Keratinocyte (primary cell): ENCODE measurements around the gene SCEL. TPM values are rescaled to one million over a fixed set of nuclear protein-coding genes. Genes with fewer than 3 reads are reported as not detected.

ENCODE experiments used
- DNase-seq: peaks from one replicate; pipeline ENCODE4 v3.0.0-alpha.2; 2011; ENCODE audit warnings: low read depth, missing footprints, low spot score
- FAIRE-seq: peaks from 2 replicates; lab custom pipeline; 2011; peaks lifted over from hg19 to GRCh38; lab: Jason Lieb, UNC
- H2AFZ ChIP-seq: 2 replicates; pipeline ENCODE4 v1.6.0; 2012; ENCODE audit warnings: low read length, control low read depth, inconsistent platforms; ENCODE audit not compliant: control insufficient read depth
- H3K27ac ChIP-seq: 2 replicates; pipeline ENCODE4 v1.5.1; 2011; ENCODE audit warnings: low read length; ENCODE audit not compliant: control insufficient read depth, insufficient read depth
- H3K27me3 ChIP-seq: 3 replicates; pipeline ENCODE4 v1.6.0; 2011; ENCODE audit warnings: low read length; ENCODE audit not compliant: control insufficient read depth, insufficient read depth; ENCODE audit errors: extremely low read depth
- H3K36me3 ChIP-seq, 2 experiments: 2 replicates in 1 of 2; 3 replicates in 1 of 2; pipeline ENCODE4 v1.5.1; 2011; ENCODE audit warnings: low read length in 2 of 2, mild to moderate bottlenecking in 1 of 2; ENCODE audit not compliant: control insufficient read depth in 2 of 2, insufficient read depth in 2 of 2; ENCODE audit errors: extremely low read depth in 1 of 2
- H3K4me1 ChIP-seq: 3 replicates; pipeline ENCODE4 v1.5.1; 2011; ENCODE audit warnings: low read length; ENCODE audit not compliant: control insufficient read depth, insufficient read depth; ENCODE audit errors: extremely low read depth
- H3K4me2 ChIP-seq: 3 replicates; pipeline ENCODE4 v1.6.0; 2011; ENCODE audit warnings: low read depth, low read length; ENCODE audit not compliant: control insufficient read depth, insufficient read depth; ENCODE audit errors: extremely low read depth
- H3K4me3 ChIP-seq, 3 experiments: fragments of 200-600 bp in 1 of 3; sonication (generic) in 1 of 3; 2 replicates in 2 of 3; 3 replicates in 1 of 3; pipeline ENCODE4 v1.5.1; 2011 to 2016; ENCODE audit warnings: low read length in 3 of 3, mild to moderate bottlenecking in 3 of 3, control low read depth in 2 of 3, inconsistent platforms in 1 of 3, low read depth in 1 of 3, mixed read lengths in 1 of 3, mixed run types in 1 of 3, moderate library complexity in 1 of 3; ENCODE audit not compliant: control insufficient read depth in 2 of 3, insufficient read depth in 2 of 3; ENCODE audit errors: extremely low read depth in 1 of 3
- H3K79me2 ChIP-seq: 2 replicates; pipeline ENCODE4 v1.6.0; 2012; ENCODE audit warnings: low read length; ENCODE audit not compliant: control insufficient read depth, insufficient read depth
- H3K9ac ChIP-seq: 3 replicates; pipeline ENCODE4 v1.6.0; 2011; ENCODE audit warnings: low read length; ENCODE audit not compliant: control insufficient read depth, insufficient read depth; ENCODE audit errors: extremely low read depth
- H3K9me1 ChIP-seq: 3 replicates; pipeline ENCODE4 v1.6.0; 2011; ENCODE audit warnings: low read length; ENCODE audit not compliant: control insufficient read depth, insufficient read depth; ENCODE audit errors: extremely low read depth
- H3K9me3 ChIP-seq: 2 replicates; pipeline ENCODE4 v1.5.1; 2012; ENCODE audit warnings: low read depth, low read length; ENCODE audit not compliant: control insufficient read depth
- H4K20me1 ChIP-seq: 3 replicates; pipeline ENCODE4 v1.6.0; 2011; ENCODE audit warnings: low read length; ENCODE audit not compliant: control insufficient read depth, insufficient read depth; ENCODE audit errors: extremely low read depth
- CTCF ChIP-seq, 3 experiments: IDR thresholded peaks in 1 of 3; conservative IDR thresholded peaks in 1 of 3; optimal IDR thresholded peaks in 1 of 3; 2 replicates in 2 of 3; 3 replicates in 1 of 3; pipeline versions ENCODE3 to v1.5.1; 2011; ENCODE audit warnings: low read length in 3 of 3, mild to moderate bottlenecking in 3 of 3, moderate library complexity in 2 of 3, control low read depth in 1 of 3, inconsistent platforms in 1 of 3; ENCODE audit not compliant: insufficient read depth in 2 of 3; ENCODE audit errors: extremely low read depth in 1 of 3
- EZH2 ChIP-seq: IDR thresholded peaks from one replicate; pipeline ENCODE4 v1.6.1; 2012; ENCODE audit warnings: inconsistent platforms, mild to moderate bottlenecking, low read length, moderate library complexity
- dilution Hi-C: fragments of 300-500 bp; cut with MboI; formaldehyde crosslinking; loops from one replicate; pipeline ENCODE4 v1.7.0; 2020; ENCODE audit warnings: low sequenced_read_pairs; ENCODE audit not compliant: extremely low pct_ligation_motif_present
- polyA plus RNA-seq, 5 experiments: library from polyadenylated mRNA; depleted of rRNA in 3 of 5; stranded (reverse) in 3 of 5; stranded (forward) in 1 of 5; unstranded in 1 of 5; fragments of >200 nt; gene quantifications; 1 replicate in 1 of 5; 2 replicates in 3 of 5; 3 replicates in 1 of 5; pipeline versions ENCODE4 v1.2.1 to v1.2.3, GENCODE V29; 2011 to 2012; ENCODE audit warnings: missing spikeins in 2 of 5, low read depth in 1 of 5, low replicate concordance in 1 of 5

SCEL gene
- polyA plus RNA-seq, 1 donor (not counting 4 experiments of a cell fraction or from before 2014, with no cell fraction given) = 30.5 TPM

GRCh38 chr13:77611068-77611467, 75.6 kb downstream of the SCEL start:
- H3K4me3 ChIP-seq = no peak overlapping the region
- H3K9ac ChIP-seq = no peak overlapping the region
- dilution Hi-C loops = no loop called here
- no peak overlapping the region for H2AFZ ChIP-seq
- no peaks in the 10 kb centered on the region for H3K9me3 ChIP-seq
- no peak for TF ChIP-seq EZH2
- no peak for TF ChIP-seq CTCF (optimal IDR thresholded peaks at IDR 0.05 in 1 of 3, IDR thresholded peaks at IDR 0.05 in 1 of 3, conservative IDR thresholded peaks at IDR 0.05 in 1 of 3; ENCODE audit: extremely low read depth in 1 of 3, insufficient read depth in 2 of 3, low read length in 3 of 3)
- H3K79me2 ChIP-seq = no peaks in the 10 kb centered on the region
- no peak overlapping the region for H3K4me2 ChIP-seq
- FAIRE-seq (no peak), DNase-seq (no peak)
- H3K27me3 ChIP-seq = no peaks in the 10 kb centered on the region
- no peaks in the 10 kb centered on the region for H4K20me1 ChIP-seq
- no peaks in the 10 kb centered on the region for H3K9me1 ChIP-seq
- no peak overlapping the region for H3K27ac ChIP-seq
- H3K4me1 ChIP-seq = no peaks in the 10 kb centered on the region
- peaks cover 0 to 5% of the 10 kb centered on the region in 2 experiments for H3K36me3 ChIP-seq

GRCh38 chr13:77616027-77616426, 80.5 kb downstream of the SCEL start:
- Histone ChIP-seq H2AFZ (no peak overlapping the region), H3K4me1 (no peaks in the 10 kb centered on the region), H3K79me2 (no peaks in the 10 kb centered on the region), H3K9ac (no peak overlapping the region), H3K4me3 (no peak overlapping the region), H3K9me3 (no peaks in the 10 kb centered on the region), H3K27me3 (no peaks in the 10 kb centered on the region), H3K27ac (no peak overlapping the region), H3K4me2 (no peak overlapping the region), H3K36me3 (peaks cover 0 to 2% of the 10 kb centered on the region in 2 experiments), H3K9me1 (no peaks in the 10 kb centered on the region), H4K20me1 (no peaks in the 10 kb centered on the region)
- FAIRE-seq = no peak
- dilution Hi-C loops = no loop called here
- no peak for DNase-seq
- no peak for TF ChIP-seq EZH2
- no peak for TF ChIP-seq CTCF (optimal IDR thresholded peaks at IDR 0.05 in 1 of 3, IDR thresholded peaks at IDR 0.05 in 1 of 3, conservative IDR thresholded peaks at IDR 0.05 in 1 of 3; ENCODE audit: extremely low read depth in 1 of 3, insufficient read depth in 2 of 3, low read length in 3 of 3)
